BE2C (cell line): ENCODE measurements around the gene EPHA7.

ENCODE experiments used
- DNase-seq: peaks from one replicate; pipeline ENCODE4 v3.0.0-alpha.2; 2020
- H3K27me3 ChIP-seq: fragments of 250-450 bp; sonication (Bioruptor Pico); 2 replicates; pipeline ENCODE4 v1.5.1; 2020; ENCODE audit warnings: mild to moderate bottlenecking
- H3K36me3 ChIP-seq: fragments of 250-450 bp; sonication (Bioruptor Pico); 2 replicates; pipeline ENCODE4 v1.5.1; 2020; ENCODE audit warnings: mild to moderate bottlenecking
- H3K4me1 ChIP-seq: fragments of 250-450 bp; sonication (Bioruptor Pico); 2 replicates; pipeline ENCODE4 v1.5.1; 2020
- H3K4me3 ChIP-seq: 2 replicates; pipeline ENCODE4 v1.5.1; 2011; ENCODE audit warnings: low read depth, low read length
- H3K9me3 ChIP-seq: fragments of 250-450 bp; sonication (Bioruptor Pico); 2 replicates; pipeline ENCODE4 v1.5.1; 2020
- TF ChIP-seq, protein P1 (sequence below): IDR thresholded peaks from 2 replicates; pipeline ENCODE4 v1.5.1; 2012; ENCODE audit warnings: mild to moderate bottlenecking, low read depth, low read length

EPHA7 gene

DNA sequence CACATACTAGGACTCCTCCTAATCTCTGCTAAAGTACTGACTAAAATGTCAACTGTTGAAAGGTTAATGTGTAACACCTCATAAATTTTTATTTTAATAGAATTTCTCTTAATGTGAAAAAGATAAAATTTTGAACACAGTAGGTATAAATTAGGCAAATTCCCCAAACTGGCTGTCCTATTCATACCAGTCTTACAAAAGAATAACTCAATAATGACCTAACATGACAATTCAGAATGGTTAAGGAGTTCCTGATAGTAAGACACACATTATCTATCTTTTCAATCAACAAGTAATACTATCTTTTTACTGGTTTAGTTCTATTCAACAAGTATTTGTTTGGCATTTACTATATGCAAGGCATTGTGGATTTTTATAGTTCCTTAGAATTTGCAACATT is 141.1 kb downstream of the EPHA7 start:
- TF ChIP-seq, protein P1, sequence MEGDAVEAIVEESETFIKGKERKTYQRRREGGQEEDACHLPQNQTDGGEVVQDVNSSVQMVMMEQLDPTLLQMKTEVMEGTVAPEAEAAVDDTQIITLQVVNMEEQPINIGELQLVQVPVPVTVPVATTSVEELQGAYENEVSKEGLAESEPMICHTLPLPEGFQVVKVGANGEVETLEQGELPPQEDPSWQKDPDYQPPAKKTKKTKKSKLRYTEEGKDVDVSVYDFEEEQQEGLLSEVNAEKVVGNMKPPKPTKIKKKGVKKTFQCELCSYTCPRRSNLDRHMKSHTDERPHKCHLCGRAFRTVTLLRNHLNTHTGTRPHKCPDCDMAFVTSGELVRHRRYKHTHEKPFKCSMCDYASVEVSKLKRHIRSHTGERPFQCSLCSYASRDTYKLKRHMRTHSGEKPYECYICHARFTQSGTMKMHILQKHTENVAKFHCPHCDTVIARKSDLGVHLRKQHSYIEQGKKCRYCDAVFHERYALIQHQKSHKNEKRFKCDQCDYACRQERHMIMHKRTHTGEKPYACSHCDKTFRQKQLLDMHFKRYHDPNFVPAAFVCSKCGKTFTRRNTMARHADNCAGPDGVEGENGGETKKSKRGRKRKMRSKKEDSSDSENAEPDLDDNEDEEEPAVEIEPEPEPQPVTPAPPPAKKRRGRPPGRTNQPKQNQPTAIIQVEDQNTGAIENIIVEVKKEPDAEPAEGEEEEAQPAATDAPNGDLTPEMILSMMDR = no peak
- Histone ChIP-seq H3K4me3 (no peak overlapping the region), H3K27me3 (no peaks in the 10 kb centered on the region), H3K4me1 (no peaks in the 10 kb centered on the region), H3K36me3 (no peaks in the 10 kb centered on the region), H3K9me3 (no peaks in the 10 kb centered on the region)
- DNase-seq = no peak

- Histone ChIP-seq H3K36me3 (no peaks in the 10 kb centered on the region), H3K27me3 (0 out of 2 replicates have a peak, but pooled peaks cover 2% of the 10 kb centered on the region)
- TF ChIP-seq, protein P1 = no peak
Observed at GRCh38 chr6:93272896-93273295, 146.5 kb downstream of the EPHA7 start.

DNA sequence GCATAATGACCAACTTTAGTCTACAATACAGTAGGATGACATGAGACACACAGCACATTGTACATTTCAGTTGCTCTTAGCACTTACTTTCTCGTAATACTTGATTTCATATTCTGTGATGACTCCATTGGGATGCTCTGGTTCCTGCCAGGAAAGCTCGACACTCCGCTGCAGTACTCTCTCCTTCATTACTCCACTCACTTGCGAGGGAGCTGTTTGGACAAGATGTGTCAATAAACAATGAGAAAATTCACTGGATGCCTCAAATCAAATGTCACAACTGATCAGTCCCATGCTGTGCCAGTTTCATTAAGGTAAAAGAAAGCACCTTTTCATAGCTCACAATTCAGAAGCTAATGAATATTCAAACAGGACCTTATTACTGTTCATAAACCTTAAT is 147.1 kb downstream of the EPHA7 start:
- Histone ChIP-seq H3K4me1 (no peaks in the 10 kb centered on the region), H3K36me3 (no peaks in the 10 kb centered on the region), H3K9me3 (no peaks in the 10 kb centered on the region), H3K4me3 (no peak overlapping the region), H3K27me3 (0 out of 2 replicates have a peak, but pooled peaks cover 2% of the 10 kb centered on the region)
- TF ChIP-seq, protein P1 = no peak
- DNase-seq = no peak

More at GRCh38 chr6:93272896-93273295, 146.5 kb downstream of the EPHA7 start:
- Histone ChIP-seq H3K4me3 (no peak overlapping the region), H3K9me3 (no peaks in the 10 kb centered on the region), H3K4me1 (no peaks in the 10 kb centered on the region)
- DNase-seq = no peak

DNA sequence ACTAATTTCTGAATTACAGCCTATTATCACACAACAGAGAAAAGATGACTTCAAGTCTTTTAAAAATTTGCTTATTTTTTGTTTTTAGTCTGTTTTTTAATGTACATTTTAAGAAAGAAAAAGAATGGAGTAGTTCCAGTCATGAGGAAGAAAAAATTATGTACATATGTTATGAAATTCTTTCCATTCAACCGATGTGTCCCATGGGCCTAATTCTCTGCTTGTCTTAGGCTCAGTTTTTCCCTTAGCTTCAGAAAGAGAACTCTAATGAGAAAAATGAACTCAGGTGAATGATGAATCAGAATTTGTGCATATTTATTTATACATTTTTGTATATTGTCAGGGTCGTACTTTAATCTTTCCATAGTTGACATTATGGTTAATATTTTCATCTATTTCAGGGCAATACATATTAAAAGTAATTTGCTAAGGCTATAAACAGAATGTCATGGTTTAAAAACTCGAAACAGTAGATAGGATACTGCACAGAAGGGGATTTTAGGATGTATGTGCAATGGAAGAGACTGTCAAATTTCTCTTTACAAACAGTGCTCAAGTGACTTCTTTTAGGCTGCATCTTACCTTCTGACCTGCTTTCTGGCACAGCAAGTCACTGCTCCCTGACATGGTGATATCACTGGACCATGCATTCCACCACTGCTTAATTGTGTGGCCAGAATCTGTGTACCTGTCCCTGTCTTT is 153.1 kb downstream of the EPHA7 start:
- 0 out of 2 replicates have a peak, but pooled peaks cover 1% of the 10 kb centered on the region for H3K27me3 ChIP-seq
- TF ChIP-seq, protein P1 = no peak

GRCh38 chr6:93260881-93261280 is 158.5 kb downstream of the EPHA7 start:
- no peaks in the 10 kb centered on the region for H3K36me3 ChIP-seq
- no peaks in the 10 kb centered on the region for H3K9me3 ChIP-seq
- TF ChIP-seq, protein P1 = no peak
- DNase-seq = no peak
- no peaks in the 10 kb centered on the region for H3K4me1 ChIP-seq
- H3K4me3 ChIP-seq = no peak overlapping the region
- H3K27me3 ChIP-seq = no peaks in the 10 kb centered on the region

More for the DNA sequence above, 153.1 kb downstream of the EPHA7 start:
- Histone ChIP-seq H3K4me3 (no peak overlapping the region), H3K36me3 (no peaks in the 10 kb centered on the region), H3K4me1 (no peaks in the 10 kb centered on the region), H3K9me3 (no peaks in the 10 kb centered on the region)
- DNase-seq = no peak

DNA sequence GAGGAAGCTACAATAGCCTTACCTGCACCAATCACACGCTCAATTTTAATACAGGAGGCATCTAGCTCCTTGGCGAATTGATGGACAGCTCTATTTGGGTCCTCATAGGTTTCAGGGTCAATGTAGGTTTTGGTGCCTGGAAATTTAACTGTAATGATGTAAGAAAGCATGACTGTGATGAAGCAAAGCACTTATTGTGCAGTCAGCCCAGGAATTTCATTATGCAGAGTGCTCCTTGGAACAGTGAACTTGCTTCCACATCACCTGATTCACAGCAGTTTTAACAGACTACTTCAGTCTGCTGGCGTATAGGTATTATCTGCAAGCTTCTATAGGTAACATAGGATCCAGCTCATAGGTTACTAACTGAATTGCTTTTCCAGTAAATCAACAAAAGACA is 160.0 kb downstream of the EPHA7 start:
- H3K9me3 ChIP-seq = no peaks in the 10 kb centered on the region
- DNase-seq = no peak
- H3K4me1 ChIP-seq = no peaks in the 10 kb centered on the region
- no peaks in the 10 kb centered on the region for H3K27me3 ChIP-seq
- no peaks in the 10 kb centered on the region for H3K36me3 ChIP-seq
- no peak overlapping the region for H3K4me3 ChIP-seq
- TF ChIP-seq, protein P1 = no peak
